GM12878 (cell line): ENCODE results near the gene CAMTA1.

Experiments
- RB1 ChIP-seq: fragments of 450-650 bp; formaldehyde crosslinking; IDR thresholded peaks from 2 replicates; pipeline ENCODE4 v1.6.1; 2017; ENCODE audit warnings: mild to moderate bottlenecking, borderline replicate concordance
- TCF12 ChIP-seq: IDR thresholded peaks from 2 replicates; pipeline ENCODE4 v1.6.1; 2011; ENCODE audit warnings: low read depth, mild to moderate bottlenecking, low read length
- TF ChIP-seq, protein P1 (sequence below): IDR thresholded peaks from 2 replicates; pipeline ENCODE4 v1.6.1; 2011; ENCODE audit warnings: borderline replicate concordance, low read depth, mild to moderate bottlenecking, moderate library complexity, mixed read lengths, low read length; ENCODE audit not compliant: insufficient read depth; ENCODE audit errors: extremely low read length
- TF ChIP-seq, protein P2 (sequence below): IDR thresholded peaks from 2 replicates; pipeline ENCODE4 v1.6.1; 2012; ENCODE audit warnings: low read depth, low read length, improper control_type of control experiment

DNA sequence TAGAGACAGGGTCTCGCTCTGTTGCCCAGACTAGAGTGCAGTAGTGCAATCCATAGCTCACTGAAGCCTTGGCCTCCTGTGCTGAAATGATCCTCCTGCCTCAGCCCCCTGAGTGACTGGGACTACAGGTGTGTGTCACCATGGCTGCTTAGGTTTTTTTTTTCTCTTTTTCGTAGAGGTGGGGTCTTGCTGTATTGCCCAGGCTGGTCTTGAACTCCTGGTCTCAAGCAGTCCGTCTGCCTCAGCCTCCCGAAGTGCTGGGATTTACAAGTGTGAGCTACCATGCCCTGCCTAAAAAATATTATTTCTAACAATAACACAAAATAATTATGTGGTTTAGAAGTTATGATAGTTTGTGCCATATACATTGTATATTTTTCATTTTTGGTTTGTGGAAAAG lies 9.9 kb downstream of the CAMTA1 start:
- TF ChIP-seq RB1 (no peak), TCF12 (no peak)
- TF ChIP-seq, protein P1, sequence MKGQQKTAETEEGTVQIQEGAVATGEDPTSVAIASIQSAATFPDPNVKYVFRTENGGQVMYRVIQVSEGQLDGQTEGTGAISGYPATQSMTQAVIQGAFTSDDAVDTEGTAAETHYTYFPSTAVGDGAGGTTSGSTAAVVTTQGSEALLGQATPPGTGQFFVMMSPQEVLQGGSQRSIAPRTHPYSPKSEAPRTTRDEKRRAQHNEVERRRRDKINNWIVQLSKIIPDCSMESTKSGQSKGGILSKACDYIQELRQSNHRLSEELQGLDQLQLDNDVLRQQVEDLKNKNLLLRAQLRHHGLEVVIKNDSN, result no peak
- TF ChIP-seq, protein P2, sequence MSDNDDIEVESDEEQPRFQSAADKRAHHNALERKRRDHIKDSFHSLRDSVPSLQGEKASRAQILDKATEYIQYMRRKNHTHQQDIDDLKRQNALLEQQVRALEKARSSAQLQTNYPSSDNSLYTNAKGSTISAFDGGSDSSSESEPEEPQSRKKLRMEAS, result no peak
